ENCODE results near the gene KRTAP4-2.

KRTAP4-2 gene

DNA sequence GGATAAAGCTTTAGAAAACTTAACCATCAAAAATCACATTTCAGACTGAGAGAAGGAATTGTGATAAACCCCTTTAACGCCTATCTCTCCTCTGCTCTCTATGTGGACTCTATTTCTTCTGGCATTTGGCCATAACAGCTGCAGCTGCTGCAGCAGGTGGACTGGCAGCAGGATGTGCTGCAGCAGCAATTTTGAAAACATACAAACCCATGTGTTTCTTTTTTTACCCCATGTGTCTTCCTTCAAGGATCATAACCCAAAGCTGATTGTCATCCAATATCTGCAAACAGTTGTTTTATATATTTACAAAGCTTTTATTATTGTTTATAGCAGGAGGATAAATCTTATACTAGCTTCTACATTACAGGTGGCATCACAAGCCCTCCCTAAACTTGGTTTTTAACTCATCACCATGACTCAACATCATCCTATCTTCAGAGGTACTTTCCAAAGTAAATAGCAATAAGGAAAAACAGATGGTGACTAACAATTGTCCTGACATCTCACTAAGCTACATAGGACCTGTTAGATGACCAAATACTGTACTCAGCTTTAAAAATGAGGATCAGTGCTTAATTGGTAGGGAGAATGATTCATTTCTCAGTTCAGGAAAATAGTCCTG, 33.9 kb upstream of the KRTAP4-2 start (continued):
- TF ChIP-seq ZBTB21 (tag by site-specific recombination; IDR thresholded peaks at IDR 0.05) (no peak), ZNF596 (tag by site-specific recombination; IDR thresholded peaks at IDR 0.05) (no peak), ZNF16 (tag by site-specific recombination; IDR thresholded peaks at IDR 0.05; ENCODE audit: low read depth) (no peak), ZNF140 (tag by site-specific recombination; IDR thresholded peaks at IDR 0.05) (no peak), ZNF785 (tag by site-specific recombination; IDR thresholded peaks at IDR 0.05) (no peak), IKZF3 (tag by site-specific recombination; IDR thresholded peaks at IDR 0.05) (no peak)
- TF ChIP-seq, protein P1, sequence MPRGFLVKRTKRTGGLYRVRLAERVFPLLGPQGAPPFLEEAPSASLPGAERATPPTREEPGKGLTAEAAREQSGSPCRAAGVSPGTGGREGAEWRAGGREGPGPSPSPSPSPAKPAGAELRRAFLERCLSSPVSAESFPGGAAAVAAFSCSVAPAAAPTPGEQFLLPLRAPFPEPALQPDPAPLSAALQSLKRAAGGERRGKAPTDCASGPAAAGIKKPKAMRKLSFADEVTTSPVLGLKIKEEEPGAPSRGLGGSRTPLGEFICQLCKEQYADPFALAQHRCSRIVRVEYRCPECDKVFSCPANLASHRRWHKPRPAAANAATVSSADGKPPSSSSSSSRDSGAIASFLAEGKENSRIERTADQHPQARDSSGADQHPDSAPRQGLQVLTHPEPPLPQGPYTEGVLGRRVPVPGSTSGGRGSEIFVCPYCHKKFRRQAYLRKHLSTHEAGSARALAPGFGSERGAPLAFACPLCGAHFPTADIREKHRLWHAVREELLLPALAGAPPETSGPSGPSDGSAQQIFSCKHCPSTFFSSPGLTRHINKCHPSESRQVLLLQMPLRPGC (tag by site-specific recombination; IDR thresholded peaks at IDR 0.05) = no peak
- TF ChIP-seq, protein P2, sequence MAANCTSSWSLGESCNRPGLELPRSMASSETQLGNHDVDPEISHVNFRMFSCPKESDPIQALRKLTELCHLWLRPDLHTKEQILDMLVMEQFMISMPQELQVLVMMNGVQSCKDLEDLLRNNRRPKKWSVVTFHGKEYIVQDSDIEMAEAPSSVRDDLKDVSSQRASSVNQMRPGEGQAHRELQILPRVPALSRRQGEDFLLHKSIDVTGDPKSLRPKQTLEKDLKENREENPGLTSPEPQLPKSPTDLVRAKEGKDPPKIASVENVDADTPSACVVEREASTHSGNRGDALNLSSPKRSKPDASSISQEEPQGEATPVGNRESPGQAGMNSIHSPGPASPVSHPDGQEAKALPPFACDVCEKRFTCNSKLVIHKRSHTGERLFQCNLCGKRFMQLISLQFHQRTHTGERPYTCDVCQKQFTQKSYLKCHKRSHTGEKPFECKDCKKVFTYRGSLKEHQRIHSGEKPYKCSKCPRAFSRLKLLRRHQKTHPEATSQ (tag by site-specific recombination; IDR thresholded peaks at IDR 0.05) = no peak

DNA sequence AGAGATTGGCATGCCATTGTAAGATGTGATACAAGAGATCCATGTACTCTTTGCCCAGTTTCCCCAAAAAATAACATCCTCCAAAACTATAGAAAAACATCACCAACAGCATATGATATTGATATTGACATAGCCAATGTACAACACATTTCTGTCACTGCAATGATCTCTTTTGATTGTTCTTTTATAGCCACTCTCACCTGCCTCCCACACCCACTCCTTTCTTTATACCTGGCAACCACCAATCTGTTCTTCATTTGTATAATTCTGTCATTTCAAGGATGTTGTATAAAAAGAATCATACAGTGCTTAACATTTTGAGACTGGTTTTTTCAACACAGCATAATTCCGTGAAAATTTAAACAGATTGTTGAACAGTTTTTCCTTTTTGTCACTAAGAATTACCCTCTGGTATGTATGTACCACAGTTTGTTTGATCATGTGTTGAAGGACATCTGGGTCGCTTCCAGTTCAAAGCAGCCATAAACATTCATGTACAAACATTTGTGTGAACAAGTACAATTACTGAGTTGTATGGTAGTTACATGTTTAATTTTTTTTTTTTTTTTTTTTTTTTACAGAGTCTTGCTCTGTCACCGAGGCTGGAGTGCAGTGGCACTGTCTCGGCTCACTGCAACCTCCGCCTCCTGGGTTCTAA, 21.5 kb upstream of the KRTAP4-2 start:
- POLR2A ChIA-PET = no interaction called here
- no peak for TF ChIP-seq ZBTB21 (tag by site-specific recombination; IDR thresholded peaks at IDR 0.05)
- no peak for TF ChIP-seq ZNF585B (tag by site-specific recombination; IDR thresholded peaks at IDR 0.05)
- no peaks in the 10 kb centered on the region for H3K4me1 ChIP-seq (ENCODE audit: control insufficient read depth, insufficient read depth, low read length)
- H3K9me3 ChIP-seq (ENCODE audit: control insufficient read depth, insufficient read depth, low read depth, low read length) = no peaks in the 10 kb centered on the region
- CTCF ChIA-PET = interaction anchor here (0.6 kb wide), 2 partner anchors 238 to 242 kb away, joined by 3 read pairs; no protein-coding TSS in a partner anchor
- no peak overlapping the region for H3K27ac ChIP-seq (ENCODE audit: extremely low read depth, low read depth, low read length)
- no peak overlapping the region for H3K4me3 ChIP-seq (ENCODE audit: low read depth, low read length)
- no peaks in the 10 kb centered on the region for H3K36me3 ChIP-seq (ENCODE audit: control insufficient read depth in 2 of 2, insufficient read depth in 1 of 2, low read length in 2 of 2)

DNA sequence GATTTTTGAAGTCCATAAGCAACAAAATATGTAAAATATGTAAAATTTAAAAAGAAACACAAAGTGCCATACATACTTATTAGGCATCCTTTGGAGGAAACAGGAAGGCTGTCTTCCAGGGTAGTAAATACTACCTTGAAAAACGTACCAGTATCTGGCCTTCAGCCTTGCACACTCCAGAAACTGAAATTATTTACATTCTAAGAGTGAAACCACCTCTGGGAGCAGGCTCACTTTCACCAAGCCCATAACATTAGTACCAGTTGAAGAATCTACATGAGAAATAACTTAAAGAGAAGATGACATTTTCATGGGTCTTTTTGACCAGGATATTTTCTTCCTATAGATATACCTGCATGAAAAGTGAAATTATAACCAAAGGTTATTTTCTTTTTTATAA, 18.0 kb upstream of the KRTAP4-2 start:
- no peaks in the 10 kb centered on the region for H3K36me3 ChIP-seq (ENCODE audit: control insufficient read depth in 2 of 2, insufficient read depth in 1 of 2, low read length in 2 of 2)
- no peaks in the 10 kb centered on the region for H3K4me1 ChIP-seq (ENCODE audit: control insufficient read depth, insufficient read depth, low read length)
- H3K27ac ChIP-seq (ENCODE audit: extremely low read depth, low read depth, low read length) = no peak overlapping the region
- H3K4me3 ChIP-seq (ENCODE audit: low read depth, low read length) = no peak overlapping the region
- TF ChIP-seq ZNF560 (tag by site-specific recombination; IDR thresholded peaks at IDR 0.05; ENCODE audit: borderline replicate concordance) (no peak), ZNF366 (tag by site-specific recombination; conservative IDR thresholded peaks at IDR 0.05) (no peak), ZNF121 (tag by site-specific recombination; IDR thresholded peaks at IDR 0.05) (no peak), ZNF37A (tag by site-specific recombination; IDR thresholded peaks at IDR 0.05) (no peak)
- CTCF ChIA-PET = interaction anchor here (0.6 to 0.7 kb wide), 2 partner anchors 98 to 178 kb away, joined by 3 to 5 read pairs; no protein-coding TSS in a partner anchor
- POLR2A ChIA-PET = no interaction called here
- H3K9me3 ChIP-seq (ENCODE audit: control insufficient read depth, insufficient read depth, low read depth, low read length) = no peaks in the 10 kb centered on the region

DNA sequence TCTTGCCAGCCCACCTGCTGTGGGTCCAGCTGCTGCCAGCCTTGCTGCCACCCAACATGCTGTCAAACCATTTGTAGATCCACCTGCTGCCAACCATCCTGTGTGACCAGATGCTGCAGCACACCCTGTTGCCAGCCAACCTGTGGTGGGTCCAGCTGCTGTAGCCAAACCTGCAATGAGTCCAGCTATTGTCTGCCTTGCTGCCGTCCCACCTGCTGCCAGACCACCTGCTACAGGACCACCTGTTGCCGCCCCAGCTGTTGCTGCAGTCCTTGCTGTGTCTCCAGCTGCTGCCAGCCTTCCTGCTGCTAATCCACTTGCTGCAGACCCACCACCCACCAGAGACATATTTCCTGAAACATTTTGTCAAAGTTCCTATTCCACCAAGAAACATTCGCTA, 12.3 kb upstream of the KRTAP4-2 start:
- H3K4me3 ChIP-seq (ENCODE audit: low read depth, low read length) = no peak overlapping the region
- no peak overlapping the region for H3K27ac ChIP-seq (ENCODE audit: extremely low read depth, low read depth, low read length)
- no peaks in the 10 kb centered on the region for H3K4me1 ChIP-seq (ENCODE audit: control insufficient read depth, insufficient read depth, low read length)
- no peaks in the 10 kb centered on the region for H3K9me3 ChIP-seq (ENCODE audit: control insufficient read depth, insufficient read depth, low read depth, low read length)
- ChIA-PET POLR2A (no interaction called here), CTCF (interaction anchor here (0.6 kb wide), 1 partner anchor 136 kb away, joined by 3 read pairs; no protein-coding TSS in a partner anchor)
- peak; percentile 96 for TF ChIP-seq SCRT2 (tag by site-specific recombination; IDR thresholded peaks at IDR 0.05)
- TF ChIP-seq SCRT1 (tag by site-specific recombination; IDR thresholded peaks at IDR 0.05; ENCODE audit: borderline replicate concordance) = peak; percentile 96
- TF ChIP-seq ZNF530 (tag by site-specific recombination; IDR thresholded peaks at IDR 0.05; ENCODE audit: low read depth) = no peak
- no peak for TF ChIP-seq ZNF24 (tag by site-specific recombination; IDR thresholded peaks at IDR 0.05)
- TF ChIP-seq ZNF155 (tag by site-specific recombination; IDR thresholded peaks at IDR 0.05) = no peak
- no peak for TF ChIP-seq ZNF76 (tag by site-specific recombination; IDR thresholded peaks at IDR 0.05; ENCODE audit: borderline replicate concordance, low read depth)
- no peaks in the 10 kb centered on the region for H3K36me3 ChIP-seq (ENCODE audit: control insufficient read depth in 2 of 2, insufficient read depth in 1 of 2, low read length in 2 of 2)
